HG03460 (cell line): Measurements from ENCODE around the gene MBD4.
"Not testable (repeated sequence)": the region's sequence is repeated elsewhere in the genome, so short reads cannot be mapped to it uniquely, and the experiment has no call there.

Experiments used
- ATAC-seq: cut with Tn5 transposase; IDR thresholded peaks from one replicate; pipeline ENCODE4 v1.9.1; 2021; ENCODE audit not compliant: unreplicated experiment

MBD4 gene

GRCh38 chr3:129412542-129413198 is 27.1 kb downstream of the MBD4 start:
- ATAC-seq, result no peak

GRCh38 chr3:129410971-129411370 is 28.8 kb downstream of the MBD4 start:
- ATAC-seq, result no peak

- ATAC-seq, result no peak
Observed at GRCh38 chr3:129409541-129409940, 30.2 kb downstream of the MBD4 start.

- no peak for ATAC-seq
Observed at GRCh38 chr3:129404610-129405009, 35.1 kb downstream of the MBD4 start.

- no peak for ATAC-seq
Observed at GRCh38 chr3:129404130-129404529, 35.6 kb downstream of the MBD4 start.

GRCh38 chr3:129403450-129403849 is 36.3 kb downstream of the MBD4 start:
- ATAC-seq, result no peak

GRCh38 chr3:129402616-129403015 is 37.1 kb downstream of the MBD4 start:
- no peak for ATAC-seq

GRCh38 chr3:129402210-129402609 is 37.5 kb downstream of the MBD4 start:
- ATAC-seq, result no peak

- peak; percentile 14 for ATAC-seq
Observed at GRCh38 chr3:129399895-129400357, 39.8 kb downstream of the MBD4 start.

GRCh38 chr3:129399145-129399894 is 40.4 kb downstream of the MBD4 start:
- peak; percentile 75 for ATAC-seq

GRCh38 chr3:129398803-129399144 is 41.0 kb downstream of the MBD4 start:
- peak; percentile 21 for ATAC-seq

GRCh38 chr3:129393760-129394564 is 45.8 kb downstream of the MBD4 start:
- ATAC-seq, result not testable (repeated sequence)

- no peak for ATAC-seq
Observed at GRCh38 chr3:129393271-129393670, 46.5 kb downstream of the MBD4 start.

- not testable (repeated sequence) for ATAC-seq
Observed at GRCh38 chr3:129392106-129392887, 47.5 kb downstream of the MBD4 start.

GRCh38 chr3:129391583-129391982 is 48.2 kb downstream of the MBD4 start:
- ATAC-seq, result not testable (repeated sequence)

- ATAC-seq, result no peak
Observed at GRCh38 chr3:129389572-129389937, 50.2 kb downstream of the MBD4 start.

- not testable (repeated sequence) for ATAC-seq
Observed at GRCh38 chr3:129388791-129389571, 50.8 kb downstream of the MBD4 start.

GRCh38 chr3:129387487-129387886 is 52.3 kb downstream of the MBD4 start:
- no peak for ATAC-seq

- no peak for ATAC-seq
Observed at GRCh38 chr3:129386984-129387383, 52.8 kb downstream of the MBD4 start.

GRCh38 chr3:129385507-129385906 is 54.2 kb downstream of the MBD4 start:
- ATAC-seq, result not testable (repeated sequence)
